GM18868 (cell line): ENCODE results near the gene WFIKKN2.
"Not testable (repeated sequence)": the region's sequence is repeated elsewhere in the genome, so short reads cannot be mapped to it uniquely, and the experiment has no call there.

ENCODE experiments used
- ATAC-seq: cut with Tn5 transposase; IDR thresholded peaks from one replicate; pipeline ENCODE4 v1.9.1; 2021; ENCODE audit warnings: mild to moderate bottlenecking, moderate library complexity; ENCODE audit not compliant: unreplicated experiment

Gene WFIKKN2

GRCh38 chr17:50835301-50836234 lies at the start of gene WFIKKN2:
Gene WFIKKN2 (plus strand): TSS chr17:50835586. CDS start chr17:50835938, 352 bp downstream.
- ATAC-seq, result no peak

GRCh38 chr17:50785946-50786570 lies 49.3 kb upstream of the WFIKKN2 start:
- no peak for ATAC-seq

GRCh38 chr17:50787106-50787505 lies 48.3 kb upstream of the WFIKKN2 start:
- ATAC-seq, result no peak

- no peak for ATAC-seq
Observed at GRCh38 chr17:50790618-50791017, 44.8 kb upstream of the WFIKKN2 start.

GRCh38 chr17:50792132-50792531 lies 43.3 kb upstream of the WFIKKN2 start:
- no peak for ATAC-seq

- no peak for ATAC-seq
Observed at GRCh38 chr17:50793007-50793406, 42.4 kb upstream of the WFIKKN2 start.

- no peak for ATAC-seq
Observed at GRCh38 chr17:50794361-50794760, 41.0 kb upstream of the WFIKKN2 start.

GRCh38 chr17:50797135-50797810 lies 38.1 kb upstream of the WFIKKN2 start:
- no peak for ATAC-seq

- no peak for ATAC-seq
Observed at GRCh38 chr17:50798424-50799288, 36.7 kb upstream of the WFIKKN2 start.

- ATAC-seq, result no peak
Observed at GRCh38 chr17:50799582-50799981, 35.8 kb upstream of the WFIKKN2 start.

- no peak for ATAC-seq
Observed at GRCh38 chr17:50800196-50800700, 35.1 kb upstream of the WFIKKN2 start.

GRCh38 chr17:50802609-50803571 lies 32.5 kb upstream of the WFIKKN2 start:
- no peak for ATAC-seq

- no peak for ATAC-seq
Observed at GRCh38 chr17:50803676-50804075, 31.7 kb upstream of the WFIKKN2 start.

GRCh38 chr17:50804749-50805475 lies 30.5 kb upstream of the WFIKKN2 start:
- ATAC-seq, result not testable (repeated sequence)

GRCh38 chr17:50805486-50805885 lies 29.9 kb upstream of the WFIKKN2 start:
- ATAC-seq, result no peak

- ATAC-seq, result no peak
Observed at GRCh38 chr17:50806141-50806643, 29.2 kb upstream of the WFIKKN2 start.

- ATAC-seq, result no peak
Observed at GRCh38 chr17:50807009-50807408, 28.4 kb upstream of the WFIKKN2 start.

- ATAC-seq, result no peak
Observed at GRCh38 chr17:50807675-50808074, 27.7 kb upstream of the WFIKKN2 start.
